Endothelial cell of umbilical vein (primary cell): ENCODE measurements around the gene WDFY2. TPM values are rescaled to one million over a fixed set of nuclear protein-coding genes. Genes with fewer than 3 reads are reported as not detected.

ENCODE experiments used
- BruUV-seq: library from RNA; stranded (reverse); fragments of 400-500 nt; replicated peaks from 2 replicates; lab custom pipeline; 2021; lab: Mats Ljungman, UMichigan
- CTCF ChIA-PET: fragments of 300-600, 350-600 bp; sonication (Branson Sonifier 250); formaldehyde crosslinking; loops from one replicate; lab custom pipeline; 2021; ENCODE audit warnings: antibody characterized with exemption, inconsistent platforms; lab: Charles Lee
- POLR2A ChIA-PET: fragments of 300-600, 350-600 bp; sonication (Branson Sonifier 250); formaldehyde crosslinking; loops from one replicate; lab custom pipeline; 2021; ENCODE audit warnings: antibody characterized with exemption, inconsistent platforms; lab: Charles Lee
- DNase-seq: peaks from one replicate; pipeline ENCODE4 v3.0.0-alpha.2; 2011; ENCODE audit warnings: low read depth, low spot score
- FAIRE-seq: peaks from 2 replicates; lab custom pipeline; 2011; peaks lifted over from hg19 to GRCh38; lab: Jason Lieb, UNC
- H2AFZ ChIP-seq: 2 replicates; pipeline ENCODE4 v1.6.0; 2012; ENCODE audit warnings: low read depth, low read length, control low read depth, inconsistent platforms
- H3K27ac ChIP-seq: 2 replicates; pipeline ENCODE4 v1.5.1; 2011; ENCODE audit warnings: low read depth, mild to moderate bottlenecking, control low read depth, low read length, moderate library complexity; ENCODE audit not compliant: insufficient read depth
- H3K27me3 ChIP-seq, 2 experiments: 2 replicates each; pipeline versions ENCODE4 v1.6.0 to v1.6.1; 2011; ENCODE audit warnings: low read length in 2 of 2, mixed read lengths in 1 of 2; ENCODE audit not compliant: control insufficient read depth in 2 of 2, insufficient read depth in 2 of 2
- H3K36me3 ChIP-seq, 2 experiments: 2 replicates in 1 of 2; 3 replicates in 1 of 2; pipeline ENCODE4 v1.5.1; 2011; ENCODE audit warnings: low read length in 2 of 2, mild to moderate bottlenecking in 1 of 2, moderate library complexity in 1 of 2; ENCODE audit not compliant: control insufficient read depth in 2 of 2, insufficient read depth in 2 of 2; ENCODE audit errors: extremely low read depth in 1 of 2
- H3K4me1 ChIP-seq: 3 replicates; pipeline ENCODE4 v1.5.1; 2011; ENCODE audit warnings: mild to moderate bottlenecking, low read length; ENCODE audit not compliant: control insufficient read depth, insufficient read depth; ENCODE audit errors: extremely low read depth
- H3K4me2 ChIP-seq: 2 replicates; pipeline ENCODE4 v1.6.1; 2011; ENCODE audit warnings: low read length, control low read depth, mixed read lengths; ENCODE audit not compliant: insufficient read depth
- H3K4me3 ChIP-seq, 3 experiments: fragments of 200-600 bp in 1 of 3; sonication (generic), shearing (Covaris generic) in 1 of 3; replicated peaks in 1 of 3; 2 replicates each; pipeline ENCODE4 v1.5.1; 2011 to 2016; ENCODE audit warnings: control low read depth in 3 of 3, low read length in 3 of 3, mild to moderate bottlenecking in 2 of 3, inconsistent platforms in 1 of 3, low read depth in 1 of 3, moderate library complexity in 1 of 3; ENCODE audit not compliant: insufficient read depth in 1 of 3
- H3K79me2 ChIP-seq: 2 replicates; pipeline ENCODE4 v1.6.0; 2012; ENCODE audit warnings: low read length, inconsistent platforms; ENCODE audit not compliant: control insufficient read depth, insufficient read depth
- H3K9ac ChIP-seq: replicated peaks from 2 replicates; pipeline ENCODE3; 2011; ENCODE audit warnings: low read length, control low read depth; ENCODE audit not compliant: insufficient read depth; ENCODE audit errors: extremely low read depth
- H3K9me1 ChIP-seq: replicated peaks from 3 replicates; pipeline ENCODE4 v1.6.0; 2011; ENCODE audit warnings: mild to moderate bottlenecking, low read length; ENCODE audit not compliant: control insufficient read depth, insufficient read depth; ENCODE audit errors: extremely low read depth
- H3K9me3 ChIP-seq: replicated peaks from 2 replicates; pipeline ENCODE4 v1.5.1; 2012; ENCODE audit warnings: low read length, inconsistent platforms; ENCODE audit not compliant: control insufficient read depth, insufficient read depth
- H4K20me1 ChIP-seq: replicated peaks from 2 replicates; pipeline ENCODE3; 2011; ENCODE audit warnings: mild to moderate bottlenecking, low read length; ENCODE audit not compliant: control insufficient read depth, insufficient read depth; ENCODE audit errors: extremely low read depth
- CTCF ChIP-seq, 2 donors: IDR thresholded peaks; 1 replicate in 1 of 2; 2 replicates in 1 of 2; pipeline ENCODE4 v1.5.1; 2011; ENCODE audit warnings: low read length in 2 of 2, mild to moderate bottlenecking in 2 of 2, moderate library complexity in 2 of 2, control low read depth in 1 of 2, inconsistent platforms in 1 of 2, low read depth in 1 of 2; ENCODE audit not compliant: insufficient read depth in 1 of 2; ENCODE audit errors: extremely low read depth in 1 of 2
- EZH2 ChIP-seq: IDR thresholded peaks from 2 replicates; pipeline ENCODE4 v1.6.1; 2012; ENCODE audit warnings: borderline replicate concordance, low read depth, mild to moderate bottlenecking, moderate library complexity, low read length, inconsistent platforms; ENCODE audit not compliant: severe bottlenecking
- FOS ChIP-seq: IDR thresholded peaks from 2 replicates; pipeline ENCODE4 v1.6.1; 2011; ENCODE audit warnings: mild to moderate bottlenecking, low read length, moderate library complexity, borderline replicate concordance; ENCODE audit not compliant: insufficient read depth
- GATA2 ChIP-seq: IDR thresholded peaks from 2 replicates; pipeline ENCODE4 v1.7.0; 2011; ENCODE audit warnings: low read depth, mild to moderate bottlenecking, moderate library complexity, mixed read lengths, low read length; ENCODE audit not compliant: insufficient read length, insufficient read depth
- JUN ChIP-seq: IDR thresholded peaks from 2 replicates; pipeline ENCODE4 v1.6.1; 2011; ENCODE audit warnings: borderline replicate concordance, low read depth; ENCODE audit not compliant: insufficient read length, insufficient read depth
- MAX ChIP-seq: IDR thresholded peaks from 2 replicates; pipeline ENCODE4 v1.6.1; 2011; ENCODE audit not compliant: insufficient read depth, insufficient read length
- MYC ChIP-seq: IDR thresholded peaks from one replicate; pipeline ENCODE4 v1.6.1; 2011; ENCODE audit warnings: mild to moderate bottlenecking, low read depth, low read length
- POLR2A ChIP-seq: IDR thresholded peaks from 2 replicates; pipeline ENCODE4 v1.6.1; 2012; ENCODE audit warnings: low read depth, mild to moderate bottlenecking, control low read depth, low read length
- POLR2AphosphoS5 ChIP-seq: IDR thresholded peaks from 2 replicates; pipeline ENCODE4 v1.6.1; 2012; ENCODE audit warnings: low read depth, mild to moderate bottlenecking, control low read depth, low read length, moderate library complexity; ENCODE audit not compliant: insufficient read depth
- dilution Hi-C: fragments of 300-500 bp; cut with MboI; formaldehyde crosslinking; loops from one replicate; pipeline ENCODE4 v1.15.0; 2019; ENCODE audit warnings: low sequenced_read_pairs; ENCODE audit not compliant: extremely low pct_ligation_motif_present
- intact Hi-C: fragments of 100-400 bp; cut with micrococcal nuclease; formaldehyde crosslinking; loops from one replicate; pipeline ENCODE4 v1.10.0; 2022
- polyA plus RNA-seq, 4 experiments: library from polyadenylated mRNA; depleted of rRNA in 3 of 4; stranded (reverse) in 3 of 4; unstranded in 1 of 4; fragments of >200 nt; gene quantifications; 2 replicates each; pipeline versions ENCODE4 v1.2.1 to v1.2.3, GENCODE V29; 2011 to 2012; ENCODE audit warnings: missing spikeins in 1 of 4
- total RNA-seq: library from RNA; stranded (reverse); gene quantifications from 2 replicates; pipeline ENCODE4 v1.2.3, GENCODE V29; 2021

The WDFY2 gene
- total and polyA plus RNA-seq, 2 donors (not counting 3 experiments of a cell fraction or from before 2014, with no cell fraction given) = 2.1 to 5.5 TPM

- H3K4me1 ChIP-seq = no peaks in the 10 kb centered on the region
- H3K27me3 ChIP-seq = no peaks in the 10 kb centered on the region
- no peaks in the 10 kb centered on the region for H3K79me2 ChIP-seq
- POLR2A ChIA-PET = no interaction called here
- DNase-seq (no peak), FAIRE-seq (no peak)
- dilution Hi-C loops = no loop called here
- no peak for TF ChIP-seq EZH2
- TF ChIP-seq CTCF (IDR thresholded peaks at IDR 0.05; ENCODE audit: extremely low read depth in 1 of 2, insufficient read depth in 1 of 2, low read depth in 1 of 2, low read length in 2 of 2) = no peak
- no peaks in the 10 kb centered on the region for H3K9me3 ChIP-seq
- no peak overlapping the region for H2AFZ ChIP-seq
- H3K36me3 ChIP-seq = no peaks in the 10 kb centered on the region
- no TSS peak for BruUV-seq
- H3K4me2 ChIP-seq = no peak overlapping the region
- H3K9me1 ChIP-seq = no peaks in the 10 kb centered on the region
- CTCF ChIA-PET = no interaction called here
- H4K20me1 ChIP-seq = no peaks in the 10 kb centered on the region
- intact Hi-C loops = no loop called here
- H3K4me3 ChIP-seq = no peak overlapping the region
- no peak overlapping the region for H3K9ac ChIP-seq
- H3K27ac ChIP-seq = no peak overlapping the region
These were observed 76.6 kb downstream of the WDFY2 start for GRCh38 chr13:51660813-51661212.

- H3K27ac ChIP-seq = no peak overlapping the region
- ChIA-PET POLR2A (no interaction called here), CTCF (interaction anchor here (0.6 to 1.7 kb wide), 4 partner anchors 9 to 104 kb away, joined by 3 to 6 read pairs (median 3); no protein-coding TSS in a partner anchor)
- no peak overlapping the region for H3K9ac ChIP-seq
- dilution Hi-C loops = no loop called here
- H3K27me3 ChIP-seq = no peaks in the 10 kb centered on the region
- H2AFZ ChIP-seq = no peak overlapping the region
- no peaks in the 10 kb centered on the region for H3K4me1 ChIP-seq
- H3K9me3 ChIP-seq = no peaks in the 10 kb centered on the region
- TF ChIP-seq JUN (no peak), GATA2 (no peak), FOS (no peak), EZH2 (no peak), POLR2AphosphoS5 (no peak), MAX (no peak), POLR2A (no peak), MYC (no peak), CTCF (IDR thresholded peaks at IDR 0.05; ENCODE audit: extremely low read depth in 1 of 2, insufficient read depth in 1 of 2, low read depth in 1 of 2, low read length in 2 of 2) (no peak)
- H3K9me1 ChIP-seq = no peaks in the 10 kb centered on the region
- H4K20me1 ChIP-seq = no peaks in the 10 kb centered on the region
- intact Hi-C loops = no loop called here
- H3K4me2 ChIP-seq = no peak overlapping the region
- H3K4me3 ChIP-seq = no peak overlapping the region
- no peaks in the 10 kb centered on the region for H3K79me2 ChIP-seq
- no peaks in the 10 kb centered on the region for H3K36me3 ChIP-seq
- DNase-seq (no peak), FAIRE-seq (no peak)
- BruUV-seq = no TSS peak
These were observed 80.0 kb downstream of the WDFY2 start for GRCh38 chr13:51663973-51664957.
